GM12878 (cell line): ENCODE results near the gene FGR.

ENCODE experiments used
- E4F1 ChIP-seq: fragments of 450-650 bp; IDR thresholded peaks from 2 replicates; pipeline ENCODE4 v1.6.1; 2018; ENCODE audit warnings: borderline replicate concordance, mild to moderate bottlenecking; ENCODE audit not compliant: partially characterized antibody
- RAD21 ChIP-seq: IDR thresholded peaks from 2 replicates; pipeline ENCODE4 v1.6.1; 2011; ENCODE audit warnings: mild to moderate bottlenecking, low read depth, low read length, moderate library complexity; ENCODE audit not compliant: insufficient read depth

- no peak for TF ChIP-seq RAD21
- TF ChIP-seq E4F1 = no peak
These were observed 49.2 kb upstream of the FGR start for GRCh38 chr1:27684176-27684575.
